A549 (cell line): Measurements from ENCODE around the gene APOBEC3A.

ENCODE experiments used
- CBX2 ChIP-seq: fragments of 200-600 bp; sonication (generic); IDR thresholded peaks from 2 replicates; pipeline ENCODE4 v1.6.1; 2016; ENCODE audit warnings: low read depth, mild to moderate bottlenecking, borderline replicate concordance
- CHD2 ChIP-seq: fragments of 150-350 bp; IDR thresholded peaks from 2 replicates; pipeline ENCODE4 v1.6.1; 2014; ENCODE audit warnings: low read length; ENCODE audit not compliant: partially characterized antibody
- CHD4 ChIP-seq: fragments of 200-600 bp; sonication (generic); IDR thresholded peaks from 2 replicates; pipeline ENCODE4 v1.6.1; 2016; ENCODE audit warnings: antibody characterized with exemption, mild to moderate bottlenecking, borderline replicate concordance
- CTCF ChIP-seq: fragments of >200 bp; sonication (Bioruptor Twin); formaldehyde crosslinking; IDR thresholded peaks from 3 replicates; pipeline ENCODE4 v1.5.1; 2016
- FOSL2 ChIP-seq, 2 experiments: fragments of 450-650 bp in 1 of 2; fragments of >200 bp in 1 of 2; sonication (Bioruptor Twin) in 1 of 2; formaldehyde crosslinking; IDR thresholded peaks; 2 replicates each; pipeline versions ENCODE4 v1.5.0 to v1.6.1; 2016 to 2020; ENCODE audit warnings: mild to moderate bottlenecking in 1 of 2, moderate library complexity in 1 of 2
- GATA3 ChIP-seq: IDR thresholded peaks from 2 replicates; pipeline ENCODE4 v1.6.1; 2012; ENCODE audit warnings: borderline replicate concordance
- HDAC2 ChIP-seq: fragments of 200-600 bp; sonication (generic); IDR thresholded peaks from 2 replicates; pipeline ENCODE4 v1.6.1; 2016
- JUNB ChIP-seq: fragments of >200 bp; sonication (Bioruptor Twin); formaldehyde crosslinking; IDR thresholded peaks from 2 replicates; pipeline ENCODE4 v1.6.1; 2016
- KDM1A ChIP-seq: fragments of 200-600 bp; sonication (generic); IDR thresholded peaks from 2 replicates; pipeline ENCODE4 v1.6.1; 2016; ENCODE audit warnings: low read depth, mild to moderate bottlenecking
- PHF8 ChIP-seq: fragments of 200-600 bp; sonication (generic); IDR thresholded peaks from 2 replicates; pipeline ENCODE4 v1.6.1; 2016; ENCODE audit warnings: low read depth, mild to moderate bottlenecking, antibody characterized with exemption, moderate library complexity, borderline replicate concordance
- RAD21 ChIP-seq, 2 experiments: fragments of >200 bp in 1 of 2; sonication (Bioruptor Twin) in 1 of 2; formaldehyde crosslinking in 1 of 2; IDR thresholded peaks in 1 of 2; conservative IDR thresholded peaks in 1 of 2; 2 replicates in 1 of 2; 3 replicates in 1 of 2; pipeline ENCODE4 v1.6.1; 2012 to 2018; ENCODE audit warnings: inconsistent platforms in 1 of 2
- TF ChIP-seq, protein P1 (sequence below): IDR thresholded peaks from 2 replicates; pipeline ENCODE4 v1.6.1; 2012

DNA sequence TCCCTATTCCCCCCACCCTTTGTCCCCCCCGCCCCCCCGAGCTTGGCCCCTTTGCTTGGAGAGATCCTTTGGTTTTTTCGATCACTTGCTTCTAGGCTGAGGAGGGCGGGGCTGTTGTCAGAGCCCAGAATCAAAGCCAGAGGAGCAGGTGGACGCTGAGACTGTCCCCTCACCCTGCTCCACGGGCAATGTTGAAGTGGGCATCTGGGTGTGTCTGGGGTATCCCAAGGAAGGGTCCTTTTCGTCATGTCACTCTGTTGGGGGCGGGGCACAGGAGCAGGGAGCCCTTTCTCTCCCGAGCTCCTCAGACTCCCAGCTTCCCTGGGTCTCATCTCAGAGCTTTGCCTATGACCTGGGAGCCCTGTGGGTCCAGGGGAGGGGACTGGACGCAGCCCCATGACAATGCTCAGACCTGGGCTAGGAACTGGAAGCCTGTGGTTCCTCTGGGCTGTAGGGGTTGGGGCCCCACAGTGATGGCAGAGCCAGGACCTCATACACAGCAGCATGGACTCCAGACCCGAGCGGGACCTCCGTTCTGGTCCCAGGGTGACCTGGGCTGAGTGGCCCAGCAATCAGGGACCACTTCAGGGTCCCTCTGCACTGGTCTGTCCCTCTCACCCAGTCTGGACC lies 2.9 kb upstream of the APOBEC3A start:
- TF ChIP-seq RAD21 (conservative IDR thresholded peaks at IDR 0.05 in 1 of 2, IDR thresholded peaks at IDR 0.05 in 1 of 2) (no peak), GATA3 (no peak), CTCF (no peak), CHD2 (no peak), CBX2 (no peak), CHD4 (no peak), JUNB (no peak), KDM1A (no peak), PHF8 (no peak), HDAC2 (no peak), FOSL2 (IDR thresholded peaks at IDR 0.05) (no peak), FOSL2 (CRISPR knock-in tag; IDR thresholded peaks at IDR 0.05) (no peak)
- TF ChIP-seq, protein P1, sequence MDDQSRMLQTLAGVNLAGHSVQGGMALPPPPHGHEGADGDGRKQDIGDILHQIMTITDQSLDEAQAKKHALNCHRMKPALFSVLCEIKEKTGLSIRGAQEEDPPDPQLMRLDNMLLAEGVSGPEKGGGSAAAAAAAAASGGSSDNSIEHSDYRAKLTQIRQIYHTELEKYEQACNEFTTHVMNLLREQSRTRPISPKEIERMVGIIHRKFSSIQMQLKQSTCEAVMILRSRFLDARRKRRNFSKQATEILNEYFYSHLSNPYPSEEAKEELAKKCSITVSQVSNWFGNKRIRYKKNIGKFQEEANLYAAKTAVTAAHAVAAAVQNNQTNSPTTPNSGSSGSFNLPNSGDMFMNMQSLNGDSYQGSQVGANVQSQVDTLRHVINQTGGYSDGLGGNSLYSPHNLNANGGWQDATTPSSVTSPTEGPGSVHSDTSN, result no peak
